Endothelial cell of umbilical vein (primary cell): ENCODE measurements around the gene C10orf71. TPM values are rescaled to one million over a fixed set of nuclear protein-coding genes. Genes with fewer than 3 reads are reported as not detected.

Experiments
- BruUV-seq: library from RNA; stranded (reverse); fragments of 400-500 nt; replicated peaks from 2 replicates; lab custom pipeline; 2021; lab: Mats Ljungman, UMichigan
- CTCF ChIA-PET: fragments of 300-600, 350-600 bp; sonication (Branson Sonifier 250); formaldehyde crosslinking; loops from one replicate; lab custom pipeline; 2021; ENCODE audit warnings: antibody characterized with exemption, inconsistent platforms; lab: Charles Lee
- POLR2A ChIA-PET: fragments of 300-600, 350-600 bp; sonication (Branson Sonifier 250); formaldehyde crosslinking; loops from one replicate; lab custom pipeline; 2021; ENCODE audit warnings: antibody characterized with exemption, inconsistent platforms; lab: Charles Lee
- DNase-seq: peaks from one replicate; pipeline ENCODE4 v3.0.0-alpha.2; 2011; ENCODE audit warnings: low read depth, low spot score
- FAIRE-seq: peaks from 2 replicates; lab custom pipeline; 2011; peaks lifted over from hg19 to GRCh38; lab: Jason Lieb, UNC
- H2AFZ ChIP-seq: 2 replicates; pipeline ENCODE4 v1.6.0; 2012; ENCODE audit warnings: low read depth, low read length, control low read depth, inconsistent platforms
- H3K27ac ChIP-seq: 2 replicates; pipeline ENCODE4 v1.5.1; 2011; ENCODE audit warnings: low read depth, mild to moderate bottlenecking, control low read depth, low read length, moderate library complexity; ENCODE audit not compliant: insufficient read depth
- H3K27me3 ChIP-seq, 2 experiments: 2 replicates each; pipeline versions ENCODE4 v1.6.0 to v1.6.1; 2011; ENCODE audit warnings: low read length in 2 of 2, mixed read lengths in 1 of 2; ENCODE audit not compliant: control insufficient read depth in 2 of 2, insufficient read depth in 2 of 2
- H3K36me3 ChIP-seq, 2 experiments: 2 replicates in 1 of 2; 3 replicates in 1 of 2; pipeline ENCODE4 v1.5.1; 2011; ENCODE audit warnings: low read length in 2 of 2, mild to moderate bottlenecking in 1 of 2, moderate library complexity in 1 of 2; ENCODE audit not compliant: control insufficient read depth in 2 of 2, insufficient read depth in 2 of 2; ENCODE audit errors: extremely low read depth in 1 of 2
- H3K4me1 ChIP-seq: 3 replicates; pipeline ENCODE4 v1.5.1; 2011; ENCODE audit warnings: mild to moderate bottlenecking, low read length; ENCODE audit not compliant: control insufficient read depth, insufficient read depth; ENCODE audit errors: extremely low read depth
- H3K4me2 ChIP-seq: 2 replicates; pipeline ENCODE4 v1.6.1; 2011; ENCODE audit warnings: low read length, control low read depth, mixed read lengths; ENCODE audit not compliant: insufficient read depth
- H3K4me3 ChIP-seq, 3 experiments: fragments of 200-600 bp in 1 of 3; sonication (generic), shearing (Covaris generic) in 1 of 3; replicated peaks in 1 of 3; 2 replicates each; pipeline ENCODE4 v1.5.1; 2011 to 2016; ENCODE audit warnings: control low read depth in 3 of 3, low read length in 3 of 3, mild to moderate bottlenecking in 2 of 3, inconsistent platforms in 1 of 3, low read depth in 1 of 3, moderate library complexity in 1 of 3; ENCODE audit not compliant: insufficient read depth in 1 of 3
- H3K79me2 ChIP-seq: 2 replicates; pipeline ENCODE4 v1.6.0; 2012; ENCODE audit warnings: low read length, inconsistent platforms; ENCODE audit not compliant: control insufficient read depth, insufficient read depth
- H3K9ac ChIP-seq: replicated peaks from 2 replicates; pipeline ENCODE3; 2011; ENCODE audit warnings: low read length, control low read depth; ENCODE audit not compliant: insufficient read depth; ENCODE audit errors: extremely low read depth
- H3K9me1 ChIP-seq: replicated peaks from 3 replicates; pipeline ENCODE4 v1.6.0; 2011; ENCODE audit warnings: mild to moderate bottlenecking, low read length; ENCODE audit not compliant: control insufficient read depth, insufficient read depth; ENCODE audit errors: extremely low read depth
- H3K9me3 ChIP-seq: replicated peaks from 2 replicates; pipeline ENCODE4 v1.5.1; 2012; ENCODE audit warnings: low read length, inconsistent platforms; ENCODE audit not compliant: control insufficient read depth, insufficient read depth
- H4K20me1 ChIP-seq: replicated peaks from 2 replicates; pipeline ENCODE3; 2011; ENCODE audit warnings: mild to moderate bottlenecking, low read length; ENCODE audit not compliant: control insufficient read depth, insufficient read depth; ENCODE audit errors: extremely low read depth
- EZH2 ChIP-seq: IDR thresholded peaks from 2 replicates; pipeline ENCODE4 v1.6.1; 2012; ENCODE audit warnings: borderline replicate concordance, low read depth, mild to moderate bottlenecking, moderate library complexity, low read length, inconsistent platforms; ENCODE audit not compliant: severe bottlenecking
- FOS ChIP-seq: IDR thresholded peaks from 2 replicates; pipeline ENCODE4 v1.6.1; 2011; ENCODE audit warnings: mild to moderate bottlenecking, low read length, moderate library complexity, borderline replicate concordance; ENCODE audit not compliant: insufficient read depth
- JUN ChIP-seq: IDR thresholded peaks from 2 replicates; pipeline ENCODE4 v1.6.1; 2011; ENCODE audit warnings: borderline replicate concordance, low read depth; ENCODE audit not compliant: insufficient read length, insufficient read depth
- MYC ChIP-seq: IDR thresholded peaks from one replicate; pipeline ENCODE4 v1.6.1; 2011; ENCODE audit warnings: mild to moderate bottlenecking, low read depth, low read length
- POLR2AphosphoS5 ChIP-seq: IDR thresholded peaks from 2 replicates; pipeline ENCODE4 v1.6.1; 2012; ENCODE audit warnings: low read depth, mild to moderate bottlenecking, control low read depth, low read length, moderate library complexity; ENCODE audit not compliant: insufficient read depth
- dilution Hi-C: fragments of 300-500 bp; cut with MboI; formaldehyde crosslinking; loops from one replicate; pipeline ENCODE4 v1.15.0; 2019; ENCODE audit warnings: low sequenced_read_pairs; ENCODE audit not compliant: extremely low pct_ligation_motif_present
- intact Hi-C: fragments of 100-400 bp; cut with micrococcal nuclease; formaldehyde crosslinking; loops from one replicate; pipeline ENCODE4 v1.10.0; 2022
- polyA plus RNA-seq, 4 experiments: library from polyadenylated mRNA; depleted of rRNA in 3 of 4; stranded (reverse) in 3 of 4; unstranded in 1 of 4; fragments of >200 nt; gene quantifications; 2 replicates each; pipeline versions ENCODE4 v1.2.1 to v1.2.3, GENCODE V29; 2011 to 2012; ENCODE audit warnings: missing spikeins in 1 of 4
- total RNA-seq: library from RNA; stranded (reverse); gene quantifications from 2 replicates; pipeline ENCODE4 v1.2.3, GENCODE V29; 2021
- TF ChIP-seq, protein P1 (sequence below), 2 donors: IDR thresholded peaks; 1 replicate in 1 of 2; 2 replicates in 1 of 2; pipeline ENCODE4 v1.5.1; 2011; ENCODE audit warnings: low read length in 2 of 2, mild to moderate bottlenecking in 2 of 2, moderate library complexity in 2 of 2, control low read depth in 1 of 2, inconsistent platforms in 1 of 2, low read depth in 1 of 2; ENCODE audit not compliant: insufficient read depth in 1 of 2; ENCODE audit errors: extremely low read depth in 1 of 2
- TF ChIP-seq, protein P2 (sequence below): IDR thresholded peaks from 2 replicates; pipeline ENCODE4 v1.6.1; 2011; ENCODE audit not compliant: insufficient read depth, insufficient read length

Gene C10orf71
- total and polyA plus RNA-seq, 2 donors (not counting 3 experiments of a cell fraction or from before 2014, with no cell fraction given), result not detected

DNA sequence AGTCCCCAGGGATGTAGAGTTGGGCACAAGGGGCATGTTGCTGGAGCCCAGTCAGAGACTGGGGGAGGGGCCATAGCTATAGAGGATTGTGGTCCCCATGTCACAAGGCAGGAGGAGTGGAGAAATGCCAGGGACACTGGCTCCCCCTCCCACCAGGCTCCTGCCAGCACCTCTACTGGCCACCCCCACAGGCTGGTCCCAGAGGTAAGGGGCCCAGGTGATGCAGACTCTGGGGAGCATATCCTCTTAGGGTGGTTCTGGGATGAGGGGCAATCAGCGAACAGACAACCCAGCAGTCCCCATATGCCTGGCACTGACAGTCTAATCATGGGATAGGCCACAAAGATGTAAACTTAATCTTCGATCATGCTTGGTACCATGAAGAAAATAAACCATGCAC, 21.2 kb downstream of the C10orf71 start:
- Histone ChIP-seq H3K27me3 (no peaks in the 10 kb centered on the region), H3K9me3 (no peaks in the 10 kb centered on the region)

DNA sequence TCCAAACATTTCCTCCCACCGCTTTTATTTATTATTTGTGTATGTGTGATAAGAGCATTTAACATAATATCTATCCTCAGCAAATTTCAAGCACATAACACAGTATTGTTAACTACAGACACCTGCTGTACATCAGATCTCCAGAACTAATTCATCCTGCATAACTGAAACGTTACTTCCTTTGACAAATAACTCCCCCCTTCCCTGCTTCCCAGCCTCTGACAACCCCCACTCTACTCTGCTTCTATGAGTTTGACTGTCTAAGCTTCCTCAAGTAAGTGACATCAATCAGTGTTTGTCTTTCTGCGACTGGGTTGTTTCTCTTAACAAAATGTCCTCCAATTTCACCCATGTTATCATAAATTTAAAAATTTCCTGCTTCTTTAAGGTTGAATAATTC, 22.1 kb downstream of the C10orf71 start:
- H2AFZ ChIP-seq, result no peak overlapping the region
- no peaks in the 10 kb centered on the region for H3K4me1 ChIP-seq
- intact Hi-C loops, result no loop called here

More for the DNA sequence above, 21.2 kb downstream of the C10orf71 start:
- DNase-seq (no peak), FAIRE-seq (no peak)
- H2AFZ ChIP-seq, result no peak overlapping the region
- no peaks in the 10 kb centered on the region for H3K9me1 ChIP-seq
- no peak overlapping the region for H3K9ac ChIP-seq
- no TSS peak for BruUV-seq
- CTCF ChIA-PET, result no interaction called here
- TF ChIP-seq, protein P1, sequence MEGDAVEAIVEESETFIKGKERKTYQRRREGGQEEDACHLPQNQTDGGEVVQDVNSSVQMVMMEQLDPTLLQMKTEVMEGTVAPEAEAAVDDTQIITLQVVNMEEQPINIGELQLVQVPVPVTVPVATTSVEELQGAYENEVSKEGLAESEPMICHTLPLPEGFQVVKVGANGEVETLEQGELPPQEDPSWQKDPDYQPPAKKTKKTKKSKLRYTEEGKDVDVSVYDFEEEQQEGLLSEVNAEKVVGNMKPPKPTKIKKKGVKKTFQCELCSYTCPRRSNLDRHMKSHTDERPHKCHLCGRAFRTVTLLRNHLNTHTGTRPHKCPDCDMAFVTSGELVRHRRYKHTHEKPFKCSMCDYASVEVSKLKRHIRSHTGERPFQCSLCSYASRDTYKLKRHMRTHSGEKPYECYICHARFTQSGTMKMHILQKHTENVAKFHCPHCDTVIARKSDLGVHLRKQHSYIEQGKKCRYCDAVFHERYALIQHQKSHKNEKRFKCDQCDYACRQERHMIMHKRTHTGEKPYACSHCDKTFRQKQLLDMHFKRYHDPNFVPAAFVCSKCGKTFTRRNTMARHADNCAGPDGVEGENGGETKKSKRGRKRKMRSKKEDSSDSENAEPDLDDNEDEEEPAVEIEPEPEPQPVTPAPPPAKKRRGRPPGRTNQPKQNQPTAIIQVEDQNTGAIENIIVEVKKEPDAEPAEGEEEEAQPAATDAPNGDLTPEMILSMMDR (IDR thresholded peaks at IDR 0.05; ENCODE audit: extremely low read depth in 1 of 2, insufficient read depth in 1 of 2, low read depth in 1 of 2, low read length in 2 of 2), result no peak
- no peak for TF ChIP-seq JUN
- no peak for TF ChIP-seq FOS
- no peak for TF ChIP-seq MYC
- TF ChIP-seq POLR2AphosphoS5, result no peak
- no peak for TF ChIP-seq EZH2
- H3K79me2 ChIP-seq, result no peaks in the 10 kb centered on the region
- no peak overlapping the region for H3K4me3 ChIP-seq
- dilution Hi-C loops (no loop called here), intact Hi-C loops (no loop called here)
- H3K27ac ChIP-seq, result no peak overlapping the region
- H3K36me3 ChIP-seq, result no peaks in the 10 kb centered on the region
- H3K4me1 ChIP-seq, result no peaks in the 10 kb centered on the region
- H3K4me2 ChIP-seq, result no peak overlapping the region
- H4K20me1 ChIP-seq, result no peaks in the 10 kb centered on the region
- POLR2A ChIA-PET, result no interaction called here

More for the DNA sequence above, 22.1 kb downstream of the C10orf71 start:
- H3K9me3 ChIP-seq, result no peaks in the 10 kb centered on the region
- TF ChIP-seq, protein P2, sequence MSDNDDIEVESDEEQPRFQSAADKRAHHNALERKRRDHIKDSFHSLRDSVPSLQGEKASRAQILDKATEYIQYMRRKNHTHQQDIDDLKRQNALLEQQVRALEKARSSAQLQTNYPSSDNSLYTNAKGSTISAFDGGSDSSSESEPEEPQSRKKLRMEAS, result no peak
- TF ChIP-seq MYC, result no peak
- no peak for TF ChIP-seq JUN
- H3K9ac ChIP-seq, result no peak overlapping the region
- ChIA-PET POLR2A (no interaction called here), CTCF (no interaction called here)
- FAIRE-seq (no peak), DNase-seq (no peak)
- no peak overlapping the region for H3K4me2 ChIP-seq
- dilution Hi-C loops, result no loop called here
- no TSS peak for BruUV-seq
- H3K79me2 ChIP-seq, result no peaks in the 10 kb centered on the region
- H3K9me1 ChIP-seq, result no peaks in the 10 kb centered on the region
- no peak overlapping the region for H3K27ac ChIP-seq
- H3K27me3 ChIP-seq, result no peaks in the 10 kb centered on the region
- no peak overlapping the region for H3K4me3 ChIP-seq
- no peaks in the 10 kb centered on the region for H3K36me3 ChIP-seq
- H4K20me1 ChIP-seq, result no peaks in the 10 kb centered on the region
